Gastroesophageal sphincter (tissue), 4 donors: ENCODE results near the gene DGKE. TPM values are rescaled to one million over a fixed set of nuclear protein-coding genes. Genes with fewer than 3 reads are reported as not detected.
A peak's percentile ranks its signal among the peaks of the same experiment; 100 is the strongest.

Experiments
- ATAC-seq: fragments of 150-250 bp; one replicate; pipeline ENCODE4 v1.9.1; 2016; ENCODE audit warnings: mild to moderate bottlenecking, moderate library complexity
- H3K27ac ChIP-seq, 4 donors: fragments of 200-600 bp; sonication (generic) in 3 of 4; 1 replicate in 3 of 4; 2 replicates in 1 of 4; pipeline ENCODE4 v1.5.1; 2016 to 2019
- H3K27me3 ChIP-seq: fragments of 200-600 bp; sonication (generic); one replicate; pipeline ENCODE4 v1.5.1; 2019
- H3K36me3 ChIP-seq, 2 donors: fragments of 200-600 bp; sonication (generic); one replicate each; pipeline ENCODE4 v1.5.1; 2019; ENCODE audit warnings: control low read depth in 1 of 2
- H3K4me1 ChIP-seq, 3 donors: fragments of 200-600 bp; sonication (generic); 1 replicate in 2 of 3; 2 replicates in 1 of 3; pipeline ENCODE4 v1.5.1; 2016 to 2019; ENCODE audit warnings: control low read depth in 2 of 3
- H3K4me3 ChIP-seq, 2 donors: fragments of 200-600 bp; sonication (generic); one replicate each; pipeline ENCODE4 v1.5.1; 2019; ENCODE audit warnings: mild to moderate bottlenecking in 1 of 2, moderate library complexity in 1 of 2
- H3K9me3 ChIP-seq, 3 donors: fragments of 200-600 bp; sonication (generic); one replicate each; pipeline ENCODE4 v1.5.1; 2017 to 2019; ENCODE audit warnings: control low read depth in 2 of 3
- CTCF ChIP-seq, 4 experiments: fragments of 200-600 bp in 2 of 4; fragments of 450-650 bp in 2 of 4; sonication (generic) in 1 of 4; IDR thresholded peaks; one replicate each; pipeline ENCODE4 v1.5.1; 2017 to 2019; ENCODE audit warnings: antibody characterized with exemption in 4 of 4, mild to moderate bottlenecking in 2 of 4, moderate library complexity in 2 of 4
- EP300 ChIP-seq: sonication (generic); formaldehyde crosslinking; IDR thresholded peaks from one replicate; pipeline ENCODE4 v1.6.1; 2017; ENCODE audit warnings: antibody characterized with exemption, mild to moderate bottlenecking
- POLR2A ChIP-seq, 2 donors: fragments of 450-650 bp; IDR thresholded peaks; one replicate each; pipeline ENCODE4 v1.6.1; 2017; ENCODE audit warnings: antibody characterized with exemption in 2 of 2, mild to moderate bottlenecking in 2 of 2, moderate library complexity in 1 of 2
- POLR2AphosphoS5 ChIP-seq: sonication (generic); formaldehyde crosslinking; IDR thresholded peaks from one replicate; pipeline ENCODE4 v1.6.1; 2017; ENCODE audit warnings: antibody characterized with exemption
- WGBS, 2 donors: methylation state at CpG; one replicate each; pipeline ENCODE4 v1.1.5; 2018; ENCODE audit warnings: low coverage in 1 of 2; 5-methylcytosine and 5-hydroxymethylcytosine counted together
- total RNA-seq, 4 donors: library from RNA; depleted of rRNA; stranded (reverse); fragments of >200 nt; gene quantifications; one replicate each; pipeline ENCODE4 v1.1.0, GENCODE V29; 2016

Gene DGKE
- total RNA-seq, 4 donors from 2014 or later = 8.4 to 12.5 (median 9.7) TPM

GRCh38 chr17:56913000-56913311, 79.0 kb downstream of the DGKE start:
- Histone ChIP-seq H3K4me3 (peak overlapping the region; percentile 76 to 90), H3K27ac (peak overlapping the region in 3 of 4 donors; percentile 84 to 92 (median 88)), H3K27me3 (no peaks in the 10 kb centered on the region), H3K4me1 (peaks cover 0 to 72% (median 30%) of the 10 kb centered on the region in 3 donors), H3K9me3 (no peaks in the 10 kb centered on the region), H3K36me3 (peaks cover 0 to 12% of the 10 kb centered on the region in 2 donors)
- no peak for ATAC-seq
- TF ChIP-seq POLR2AphosphoS5 (no peak), POLR2A (IDR thresholded peaks at IDR 0.05) (no peak), CTCF (IDR thresholded peaks at IDR 0.05) (no peak), EP300 (no peak)
- 50 to 72% methylated on average over 1 to 3 of the region's 7 CpGs for WGBS, 2 donors

- no peaks in the 10 kb centered on the region for H3K27me3 ChIP-seq
- H3K4me3 ChIP-seq = peak overlapping the region; percentile 76 to 90
- H3K27ac ChIP-seq = peak overlapping the region; percentile 64 to 92 (median 86)
- peak; percentile 44 for ATAC-seq
- H3K9me3 ChIP-seq = no peaks in the 10 kb centered on the region
- TF ChIP-seq POLR2AphosphoS5 = no peak
- TF ChIP-seq EP300 = no peak
- WGBS, 2 donors = no CpG with 5 or more reads among the region's 44 CpGs
- H3K4me1 ChIP-seq = peaks cover 0 to 67% (median 30%) of the 10 kb centered on the region in 3 donors
- peaks cover 0 to 8% of the 10 kb centered on the region in 2 donors for H3K36me3 ChIP-seq
Observed at GRCh38 chr17:56913353-56913866, 79.5 kb downstream of the DGKE start.

- H3K4me1 ChIP-seq = peaks cover 0 to 61% (median 24%) of the 10 kb centered on the region in 3 donors
- H3K27me3 ChIP-seq = no peaks in the 10 kb centered on the region
- peak within 1 kb of the TSS; percentile 76 to 90 for H3K4me3 ChIP-seq
- ATAC-seq = peak; percentile 91
- TF ChIP-seq CTCF (IDR thresholded peaks at IDR 0.05) = peak in 3 of 4 experiments; percentile 3 to 21 (median 6)
- peak; percentile 96 to 97 for TF ChIP-seq POLR2A (IDR thresholded peaks at IDR 0.05)
- peak; percentile 95 for TF ChIP-seq POLR2AphosphoS5
- no peak for TF ChIP-seq EP300
- H3K36me3 ChIP-seq = peaks cover 0 to 2% of the 10 kb centered on the region in 2 donors
- no peaks in the 10 kb centered on the region for H3K9me3 ChIP-seq
- WGBS, 2 donors = 0% methylated on average over 3 to 7 of the region's 58 CpGs
- H3K27ac ChIP-seq = peak within 1 kb of the TSS; percentile 64 to 92 (median 86)
Observed at GRCh38 chr17:56913867-56914580, 80.1 kb downstream of the DGKE start, which contains the start of gene TRIM25. Gene TRIM25 (minus strand): TSS chr17:56914049. CDS start chr17:56913988, 61 bp downstream.

- TF ChIP-seq EP300 = no peak
- no peak for TF ChIP-seq POLR2A (IDR thresholded peaks at IDR 0.05)
- no peak for TF ChIP-seq CTCF (IDR thresholded peaks at IDR 0.05)
- no peak for TF ChIP-seq POLR2AphosphoS5
- Histone ChIP-seq H3K27me3 (no peaks in the 10 kb centered on the region), H3K9me3 (no peaks in the 10 kb centered on the region), H3K4me3 (peak overlapping the region; percentile 76 to 90), H3K27ac (peak overlapping the region; percentile 64 to 92 (median 86)), H3K4me1 (peaks cover 0 to 54% (median 21%) of the 10 kb centered on the region in 3 donors), H3K36me3 (no peaks in the 10 kb centered on the region)
- no peak for ATAC-seq
- WGBS, 2 donors = 5 to 13% methylated on average over 6 to 14 of the region's 14 CpGs
Observed at GRCh38 chr17:56914581-56915273, 80.8 kb downstream of the DGKE start.

GRCh38 chr17:56917559-56918296, 83.8 kb downstream of the DGKE start:
- H3K36me3 ChIP-seq = no peaks in the 10 kb centered on the region
- no peaks in the 10 kb centered on the region for H3K27me3 ChIP-seq
- peaks cover 0 to 24% (median 13%) of the 10 kb centered on the region in 3 donors for H3K4me1 ChIP-seq
- H3K4me3 ChIP-seq = no peak overlapping the region
- H3K27ac ChIP-seq = no peak overlapping the region
- ATAC-seq = no peak
- TF ChIP-seq EP300 = no peak
- TF ChIP-seq POLR2A (IDR thresholded peaks at IDR 0.05) = no peak
- no peak for TF ChIP-seq POLR2AphosphoS5
- TF ChIP-seq CTCF (IDR thresholded peaks at IDR 0.05) = no peak
- 68 to 76% methylated on average over 4 of the region's 4 CpGs for WGBS, 2 donors
- H3K9me3 ChIP-seq = no peaks in the 10 kb centered on the region
